D721Med (cell line): ENCODE measurements around the gene HERC2.
"Not testable (repeated sequence)": the region's sequence is repeated elsewhere in the genome, so short reads cannot be mapped to it uniquely, and the experiment has no call there.

Experiments
- DNase-seq: peaks from one replicate; pipeline ENCODE4 v3.0.0; 2011; ENCODE audit warnings: low spot score; ENCODE audit not compliant: insufficient read length
- FAIRE-seq: peaks from 2 replicates; lab custom pipeline; 2011; peaks lifted over from hg19 to GRCh38; lab: Jason Lieb, UNC
- CTCF ChIP-seq: IDR thresholded peaks from 2 replicates; pipeline ENCODE4 v1.5.1; 2012; ENCODE audit warnings: mild to moderate bottlenecking, control low read depth; ENCODE audit not compliant: insufficient read depth; ENCODE audit errors: missing control alignments

The HERC2 gene

GRCh38 chr15:28153492-28154119 lies 168.4 kb downstream of the HERC2 start:
- no peak for DNase-seq
- no peak for FAIRE-seq
- no peak for TF ChIP-seq CTCF

DNA sequence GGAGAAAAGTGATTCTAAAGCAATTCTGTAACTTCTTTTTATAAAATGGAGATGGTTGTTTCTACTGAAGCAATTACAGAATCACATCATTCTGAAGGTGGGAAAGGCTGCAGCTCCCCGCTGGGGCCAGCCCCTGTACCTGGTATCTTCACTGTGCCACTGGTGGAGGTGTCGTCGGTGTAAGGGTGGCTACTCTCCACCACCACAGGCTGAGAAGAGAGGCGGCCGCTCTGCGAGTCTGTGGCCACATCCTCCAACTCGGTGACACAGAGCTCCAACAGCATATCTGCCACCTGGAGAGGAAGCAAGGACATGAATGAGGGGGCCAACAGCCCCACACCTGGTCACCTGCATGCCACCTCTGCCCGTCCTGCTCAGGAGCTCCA lies 169.4 kb downstream of the HERC2 start:
- not testable (repeated sequence) for FAIRE-seq, DNase-seq

- FAIRE-seq = not testable (repeated sequence)
Measured at GRCh38 chr15:28151864-28152537, 170.0 kb downstream of the HERC2 start.

GRCh38 chr15:28147801-28148200 lies 174.2 kb downstream of the HERC2 start:
- FAIRE-seq (no peak), DNase-seq (no peak)
- no peak for TF ChIP-seq CTCF

More at GRCh38 chr15:28151864-28152537, 170.0 kb downstream of the HERC2 start:
- not testable (repeated sequence) for DNase-seq

- not testable (repeated sequence) for DNase-seq, FAIRE-seq
Measured at GRCh38 chr15:28145419-28145818, 176.6 kb downstream of the HERC2 start.

DNA sequence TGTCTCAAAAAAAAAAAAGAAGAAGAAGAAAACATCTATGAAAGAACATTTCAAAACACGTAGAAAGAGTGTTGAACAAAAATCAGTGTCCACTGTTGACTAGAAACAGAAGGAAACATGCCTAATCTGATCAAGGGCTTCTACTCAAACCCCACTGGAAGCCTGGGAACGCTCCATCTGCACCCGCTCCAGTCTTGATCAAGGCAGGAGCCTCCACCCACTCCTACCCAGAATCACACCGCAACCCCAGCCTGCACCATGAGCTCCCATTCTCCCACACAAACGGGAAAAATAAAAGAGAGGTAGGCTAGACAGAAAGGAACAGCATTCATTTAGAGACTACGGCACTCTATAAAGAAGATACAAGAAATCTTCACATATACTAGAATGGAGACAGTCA lies 181.9 kb downstream of the HERC2 start:
- no peak for FAIRE-seq
- no peak for TF ChIP-seq CTCF
- DNase-seq = no peak

DNA sequence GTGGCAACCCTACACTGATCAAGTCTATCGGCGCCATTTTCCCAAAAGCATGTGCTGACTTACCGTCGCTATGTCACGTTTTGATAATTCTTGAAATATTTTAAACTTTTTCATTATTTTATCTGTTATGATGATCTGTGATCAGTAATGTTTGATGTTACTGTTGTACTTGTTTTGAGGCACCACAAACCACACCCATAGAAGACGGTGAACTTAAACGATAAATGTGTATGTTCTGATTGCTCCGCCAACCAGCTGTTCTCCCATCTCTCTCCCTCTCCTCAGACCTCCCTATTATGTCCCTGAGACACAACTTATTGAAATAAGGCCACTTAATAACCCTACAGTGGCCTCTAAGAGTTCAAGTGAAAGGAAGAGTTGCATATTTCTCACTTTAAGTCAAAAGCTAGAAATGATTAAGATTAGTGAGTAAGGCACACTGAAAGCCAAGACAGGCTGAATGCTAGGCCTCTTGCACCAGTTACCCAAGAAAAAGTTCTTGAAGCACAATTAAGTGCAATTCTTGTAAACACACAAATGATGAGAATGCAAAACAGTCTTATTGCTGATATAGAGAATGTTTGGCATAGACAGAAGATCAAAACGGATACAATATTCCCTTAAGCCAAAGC lies 184.5 kb downstream of the HERC2 start:
- DNase-seq, FAIRE-seq: not testable (repeated sequence)

- DNase-seq = not testable (repeated sequence)
Measured at GRCh38 chr15:28136236-28136904, 185.6 kb downstream of the HERC2 start.

DNA sequence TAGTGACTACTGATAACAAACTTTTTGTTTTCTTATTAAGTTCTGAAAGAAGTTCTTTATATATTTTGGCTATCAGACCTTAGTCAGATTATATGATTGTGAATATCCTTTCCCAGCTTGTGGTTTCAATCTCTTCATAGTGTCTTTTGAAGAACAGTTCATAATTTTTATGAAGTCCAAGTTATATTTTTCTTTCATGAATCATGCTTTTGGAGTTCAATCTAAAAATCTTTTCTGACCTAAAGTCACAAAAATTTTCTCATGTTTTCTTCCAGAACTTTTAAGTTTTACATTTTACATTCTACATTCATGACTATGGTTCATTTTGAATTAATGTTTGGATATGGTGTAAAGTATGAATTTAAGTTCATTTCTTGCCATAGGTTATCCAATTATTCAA lies 188.7 kb downstream of the HERC2 start:
- DNase-seq (no peak), FAIRE-seq (no peak)
- no peak for TF ChIP-seq CTCF

More at GRCh38 chr15:28136236-28136904, 185.6 kb downstream of the HERC2 start:
- FAIRE-seq = not testable (repeated sequence)
